Stimulated activated naive CD8-positive, alpha-beta T cell treated with anti-CD3 and anti-CD28 coated beads, Interleukin-15, amount 100 ng/mL, for 72 hours (primary cell): ENCODE data around the gene PFKP.
A peak's percentile ranks its signal among the peaks of the same experiment; 100 is the strongest.

ENCODE experiments used
- ATAC-seq: fragments of 150-1000 bp; cut with Tn5 transposase; 2 replicates; pipeline ENCODE4 v1.10.0; 2021; ENCODE audit warnings: mild to moderate bottlenecking, moderate library complexity
- DNase-seq, 2 donors: peaks; one replicate each; pipeline ENCODE4 v3.0.0; 2021 to 2022
- H3K27ac Mint-ChIP-seq, 2 donors: one replicate each; pipeline ENCODE4 v1.8.0; 2022; ENCODE audit warnings: mild to moderate bottlenecking in 2 of 2, mixed read lengths in 2 of 2, moderate library complexity in 2 of 2
- H3K27me3 Mint-ChIP-seq: one replicate; pipeline ENCODE4 v1.8.0; 2022; ENCODE audit warnings: mixed read lengths
- H3K4me1 Mint-ChIP-seq: one replicate; pipeline ENCODE4 v1.8.0; 2022; ENCODE audit warnings: mild to moderate bottlenecking, mixed read lengths
- H3K4me3 Mint-ChIP-seq, 2 donors: one replicate each; pipeline ENCODE4 v1.8.0; 2022; ENCODE audit warnings: mild to moderate bottlenecking in 2 of 2, mixed read lengths in 2 of 2, moderate library complexity in 1 of 2
- H3K9me3 Mint-ChIP-seq, 2 donors: one replicate each; pipeline ENCODE4 v1.8.0; 2022; ENCODE audit warnings: mixed read lengths in 2 of 2

PFKP gene

GRCh38 chr10:3074145-3074665 lies 6.9 kb downstream of the PFKP start:
- Mint-ChIP-seq H3K4me1 (peaks cover 83% of the 10 kb centered on the region), H3K27ac (peak overlapping the region in 1 of 2 donors; percentile 14), H3K4me3 (no peak overlapping the region), H3K27me3 (no peaks in the 10 kb centered on the region), H3K9me3 (no peaks in the 10 kb centered on the region)
- ATAC-seq = no peak
- DNase-seq = no peak

- Mint-ChIP-seq H3K27ac (no peak overlapping the region), H3K27me3 (no peaks in the 10 kb centered on the region), H3K4me1 (peaks cover 81% of the 10 kb centered on the region), H3K9me3 (no peaks in the 10 kb centered on the region), H3K4me3 (no peak overlapping the region)
- no peak for ATAC-seq
- DNase-seq = no peak
These were observed 7.7 kb downstream of the PFKP start for GRCh38 chr10:3074985-3075600.

- DNase-seq (no peak), ATAC-seq (no peak)
- Mint-ChIP-seq H3K9me3 (no peaks in the 10 kb centered on the region), H3K4me3 (no peak overlapping the region), H3K27ac (no peak overlapping the region), H3K27me3 (no peaks in the 10 kb centered on the region), H3K4me1 (peaks cover 78% of the 10 kb centered on the region)
These were observed 8.8 kb downstream of the PFKP start for GRCh38 chr10:3076138-3076537.

- Mint-ChIP-seq H3K4me1 (peaks cover 70% of the 10 kb centered on the region), H3K4me3 (no peak overlapping the region), H3K27me3 (no peaks in the 10 kb centered on the region), H3K9me3 (no peaks in the 10 kb centered on the region), H3K27ac (no peak overlapping the region)
- DNase-seq (no peak), ATAC-seq (no peak)
These were observed 10.2 kb downstream of the PFKP start for GRCh38 chr10:3077509-3077908.

GRCh38 chr10:3077940-3078630 lies 10.7 kb downstream of the PFKP start:
- DNase-seq = no peak
- Mint-ChIP-seq H3K27ac (peak overlapping the region in 1 of 2 donors; percentile 78), H3K4me3 (no peak overlapping the region), H3K27me3 (no peaks in the 10 kb centered on the region), H3K9me3 (no peaks in the 10 kb centered on the region), H3K4me1 (peaks cover 70% of the 10 kb centered on the region)
- no peak for ATAC-seq

GRCh38 chr10:3081383-3081981 lies 14.1 kb downstream of the PFKP start:
- Mint-ChIP-seq H3K27me3 (no peaks in the 10 kb centered on the region), H3K27ac (no peak overlapping the region), H3K9me3 (no peaks in the 10 kb centered on the region), H3K4me3 (no peak overlapping the region), H3K4me1 (peaks cover 54% of the 10 kb centered on the region)
- DNase-seq = no peak
- ATAC-seq = no peak

- DNase-seq = no peak
- H3K27me3 Mint-ChIP-seq = no peaks in the 10 kb centered on the region
- H3K4me1 Mint-ChIP-seq = peaks cover 55% of the 10 kb centered on the region
- ATAC-seq = no peak
- H3K4me3 Mint-ChIP-seq = no peak overlapping the region
- H3K9me3 Mint-ChIP-seq = no peaks in the 10 kb centered on the region
- no peak overlapping the region for H3K27ac Mint-ChIP-seq
These were observed 14.9 kb downstream of the PFKP start for GRCh38 chr10:3082290-3082689.

- Mint-ChIP-seq H3K27ac (no peak overlapping the region), H3K9me3 (no peaks in the 10 kb centered on the region), H3K27me3 (no peaks in the 10 kb centered on the region), H3K4me3 (no peak overlapping the region), H3K4me1 (peaks cover 59% of the 10 kb centered on the region)
- ATAC-seq (peak; percentile 46), DNase-seq (no peak)
These were observed 18.6 kb downstream of the PFKP start for GRCh38 chr10:3085785-3086567.

GRCh38 chr10:3090388-3090787 lies 23.0 kb downstream of the PFKP start:
- DNase-seq = no peak
- no peak for ATAC-seq
- Mint-ChIP-seq H3K27me3 (no peaks in the 10 kb centered on the region), H3K9me3 (no peaks in the 10 kb centered on the region), H3K4me1 (peaks cover 80% of the 10 kb centered on the region), H3K27ac (peak overlapping the region in 1 of 2 donors; percentile 59), H3K4me3 (no peak overlapping the region)

- H3K4me3 Mint-ChIP-seq = peak overlapping the region; percentile 20 to 67
- peaks cover 86% of the 10 kb centered on the region for H3K4me1 Mint-ChIP-seq
- peak overlapping the region; percentile 67 to 94 for H3K27ac Mint-ChIP-seq
- ATAC-seq (peak; percentile 79), DNase-seq (peak in 1 of 2 donors; percentile 73)
- no peaks in the 10 kb centered on the region for H3K27me3 Mint-ChIP-seq
- H3K9me3 Mint-ChIP-seq = no peaks in the 10 kb centered on the region
These were observed 23.8 kb downstream of the PFKP start for GRCh38 chr10:3090914-3091787.

GRCh38 chr10:3091921-3092320 lies 24.6 kb downstream of the PFKP start:
- Mint-ChIP-seq H3K9me3 (no peaks in the 10 kb centered on the region), H3K4me1 (peaks cover 83% of the 10 kb centered on the region), H3K27me3 (no peaks in the 10 kb centered on the region), H3K4me3 (peak overlapping the region in 1 of 2 donors; percentile 35), H3K27ac (peak overlapping the region in 1 of 2 donors; percentile 8)
- ATAC-seq (no peak), DNase-seq (no peak)

- Mint-ChIP-seq H3K4me3 (peak overlapping the region; percentile 29 to 57), H3K27me3 (no peaks in the 10 kb centered on the region), H3K9me3 (no peaks in the 10 kb centered on the region), H3K4me1 (peaks cover 82% of the 10 kb centered on the region), H3K27ac (peak overlapping the region in 1 of 2 donors; percentile 84)
- ATAC-seq (no peak), DNase-seq (no peak)
These were observed 26.6 kb downstream of the PFKP start for GRCh38 chr10:3093996-3094395.

- H3K27ac Mint-ChIP-seq = peak overlapping the region; percentile 82 to 84
- H3K4me3 Mint-ChIP-seq = peak overlapping the region; percentile 16 to 31
- H3K27me3 Mint-ChIP-seq = no peaks in the 10 kb centered on the region
- no peaks in the 10 kb centered on the region for H3K9me3 Mint-ChIP-seq
- ATAC-seq (no peak), DNase-seq (no peak)
- peaks cover 75% of the 10 kb centered on the region for H3K4me1 Mint-ChIP-seq
These were observed 27.3 kb downstream of the PFKP start for GRCh38 chr10:3094609-3095036.

- H3K27ac Mint-ChIP-seq = peak overlapping the region; percentile 45 to 82
- ATAC-seq (peak; percentile 82), DNase-seq (peak; percentile 37 to 66)
- H3K27me3 Mint-ChIP-seq = no peaks in the 10 kb centered on the region
- peaks cover 66% of the 10 kb centered on the region for H3K4me1 Mint-ChIP-seq
- no peaks in the 10 kb centered on the region for H3K9me3 Mint-ChIP-seq
- peak overlapping the region; percentile 16 to 54 for H3K4me3 Mint-ChIP-seq
These were observed 28.2 kb downstream of the PFKP start for GRCh38 chr10:3095373-3096139.
